Measurements from ENCODE around the gene LYPD4.
A peak's percentile ranks its signal among the peaks of the same experiment; 100 is the strongest.
"Not testable (repeated sequence)": the region's sequence is repeated elsewhere in the genome, so short reads cannot be mapped to it uniquely, and the experiment has no call there.

The LYPD4 gene

GRCh38 chr19:41799444-41800000, 45.0 kb downstream of the LYPD4 start:
- no peak for DNase-seq (ENCODE audit: low read depth in 3 of 3)

- no peak for DNase-seq (ENCODE audit: low read depth in 3 of 3)
These were observed 47.6 kb downstream of the LYPD4 start for GRCh38 chr19:41796901-41797300.

- no peak for DNase-seq (ENCODE audit: low read depth in 3 of 3)
These were observed 48.1 kb downstream of the LYPD4 start, which contains the start of gene CEACAM3 for GRCh38 chr19:41796362-41796761. Gene CEACAM3, plus strand, starts transcription at chr19:41796587. Its CDS starts 91 bp downstream, at chr19:41796678.

- DNase-seq (ENCODE audit: low read depth in 3 of 3) = peak in 2 of 3 experiments; percentile 45 to 51
These were observed 49.4 kb downstream of the LYPD4 start for GRCh38 chr19:41795031-41795461.

GRCh38 chr19:41793414-41793727, 51.1 kb downstream of the LYPD4 start:
- no peak for DNase-seq (ENCODE audit: low read depth in 3 of 3)

- peak in 1 of 3 experiments; percentile 46 for DNase-seq (ENCODE audit: low read depth in 3 of 3)
These were observed 51.7 kb downstream of the LYPD4 start for GRCh38 chr19:41792513-41793413.

- not testable (repeated sequence) for DNase-seq (ENCODE audit: low read depth in 3 of 3)
These were observed 55.4 kb downstream of the LYPD4 start for GRCh38 chr19:41789053-41789452.

GRCh38 chr19:41788518-41788917, 56.0 kb downstream of the LYPD4 start:
- DNase-seq (ENCODE audit: low read depth in 3 of 3) = not testable (repeated sequence)
